HUES48 (cell line): ENCODE data around the gene NRBF2.
"Not testable (repeated sequence)": the region's sequence is repeated elsewhere in the genome, so short reads cannot be mapped to it uniquely, and the experiment has no call there.

Source experiments
- H3K27ac ChIP-seq: one replicate; pipeline ENCODE4 v1.7.0; 2013; ENCODE audit warnings: low read depth, low read length, inconsistent platforms
- H3K27me3 ChIP-seq: 2 replicates; pipeline ENCODE4 v1.6.1; 2013; ENCODE audit warnings: mild to moderate bottlenecking, low read length; ENCODE audit not compliant: control insufficient read depth, insufficient read depth
- H3K36me3 ChIP-seq: 2 replicates; pipeline ENCODE4 v1.6.1; 2013; ENCODE audit warnings: low read length; ENCODE audit not compliant: control insufficient read depth, insufficient read depth
- H3K4me1 ChIP-seq: 2 replicates; pipeline ENCODE4 v1.6.1; 2013; ENCODE audit warnings: mild to moderate bottlenecking, low read length; ENCODE audit not compliant: control insufficient read depth, insufficient read depth
- H3K4me3 ChIP-seq: 2 replicates; pipeline ENCODE4 v1.5.1; 2013; ENCODE audit warnings: mild to moderate bottlenecking, low read depth, low read length
- H3K9ac ChIP-seq: 2 replicates; pipeline ENCODE4 v1.6.1; 2013; ENCODE audit warnings: mild to moderate bottlenecking, low read depth, low read length, moderate library complexity
- H3K9me3 ChIP-seq: 2 replicates; pipeline ENCODE4 v1.6.1; 2013; ENCODE audit warnings: low read length; ENCODE audit not compliant: control insufficient read depth, insufficient read depth

NRBF2 gene

DNA sequence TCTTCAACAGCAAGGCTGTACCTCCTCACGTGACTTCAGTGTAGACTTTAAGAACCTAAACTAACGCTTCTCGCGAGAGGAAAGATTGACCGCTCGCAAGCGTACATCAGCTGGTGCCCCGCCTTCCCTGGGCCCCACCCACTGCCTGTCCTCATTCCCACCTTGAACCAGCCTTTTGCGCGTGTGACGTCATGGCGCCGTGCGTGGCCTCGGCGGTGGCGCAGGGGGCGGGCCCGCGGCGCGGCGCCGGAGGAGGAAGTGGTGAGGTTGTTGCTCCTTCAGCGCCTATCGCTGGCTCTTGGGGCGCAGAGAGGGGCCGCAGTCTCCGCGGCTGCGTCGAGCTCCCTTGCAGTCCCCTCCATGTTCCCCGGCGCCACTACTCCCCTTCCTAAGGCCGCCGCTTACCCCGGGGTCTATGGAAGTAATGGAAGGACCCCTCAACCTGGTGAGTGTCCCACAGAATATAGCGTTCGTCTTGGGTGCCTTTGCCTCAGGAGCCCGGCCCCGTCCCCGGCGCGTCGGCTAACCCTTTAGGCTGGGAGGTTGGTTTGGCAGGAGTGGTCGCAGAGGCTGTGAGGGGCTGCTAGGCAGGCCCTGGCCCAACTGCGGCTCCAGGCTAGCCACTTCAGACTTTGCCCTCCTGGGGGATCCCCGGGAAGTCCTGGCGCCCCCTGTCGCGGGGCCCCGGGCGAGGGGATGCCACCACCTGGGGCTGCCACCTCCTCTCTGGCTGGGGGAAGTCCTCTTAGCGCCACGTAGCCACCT, at the start of gene NRBF2:
TSS of gene NRBF2 (plus strand) at position 273 of the 765 bp plus-strand sequence. CDS start at position 416, 143 bp downstream.
- peak within 1 kb of the TSS; percentile 86 for H3K9ac ChIP-seq
- H3K9me3 ChIP-seq = peaks cover 5% of the 10 kb centered on the region
- H3K36me3 ChIP-seq = no peaks in the 10 kb centered on the region
- H3K4me1 ChIP-seq = peaks cover 13% of the 10 kb centered on the region
- no peaks in the 10 kb centered on the region for H3K27me3 ChIP-seq
- peak within 1 kb of the TSS; percentile 90 for H3K4me3 ChIP-seq
- peak within 1 kb of the TSS; percentile 93 for H3K27ac ChIP-seq

DNA sequence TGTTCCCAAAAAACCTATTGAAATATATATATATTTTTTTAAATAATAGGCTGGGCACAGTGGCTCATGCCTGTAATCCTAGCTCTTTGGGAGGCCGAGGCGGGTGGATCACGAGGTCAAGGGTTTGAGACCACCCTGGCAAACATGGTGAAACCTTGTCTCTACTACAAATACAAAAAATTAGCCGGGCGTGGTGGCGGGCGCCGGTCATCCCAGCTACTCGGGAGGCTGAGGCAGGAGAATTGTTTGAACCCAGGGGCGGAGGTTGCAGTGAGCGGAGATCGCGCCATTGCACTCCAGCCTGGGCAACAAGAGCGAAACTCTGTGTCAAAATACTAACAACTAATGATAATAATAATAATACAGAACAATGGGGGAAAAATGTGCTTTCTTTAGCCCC, 49.7 kb upstream of the NRBF2 start:
- not testable (repeated sequence) for H3K4me1 ChIP-seq, H3K9me3 ChIP-seq, H3K4me3 ChIP-seq, H3K27me3 ChIP-seq, H3K9ac ChIP-seq, H3K27ac ChIP-seq, H3K36me3 ChIP-seq

DNA sequence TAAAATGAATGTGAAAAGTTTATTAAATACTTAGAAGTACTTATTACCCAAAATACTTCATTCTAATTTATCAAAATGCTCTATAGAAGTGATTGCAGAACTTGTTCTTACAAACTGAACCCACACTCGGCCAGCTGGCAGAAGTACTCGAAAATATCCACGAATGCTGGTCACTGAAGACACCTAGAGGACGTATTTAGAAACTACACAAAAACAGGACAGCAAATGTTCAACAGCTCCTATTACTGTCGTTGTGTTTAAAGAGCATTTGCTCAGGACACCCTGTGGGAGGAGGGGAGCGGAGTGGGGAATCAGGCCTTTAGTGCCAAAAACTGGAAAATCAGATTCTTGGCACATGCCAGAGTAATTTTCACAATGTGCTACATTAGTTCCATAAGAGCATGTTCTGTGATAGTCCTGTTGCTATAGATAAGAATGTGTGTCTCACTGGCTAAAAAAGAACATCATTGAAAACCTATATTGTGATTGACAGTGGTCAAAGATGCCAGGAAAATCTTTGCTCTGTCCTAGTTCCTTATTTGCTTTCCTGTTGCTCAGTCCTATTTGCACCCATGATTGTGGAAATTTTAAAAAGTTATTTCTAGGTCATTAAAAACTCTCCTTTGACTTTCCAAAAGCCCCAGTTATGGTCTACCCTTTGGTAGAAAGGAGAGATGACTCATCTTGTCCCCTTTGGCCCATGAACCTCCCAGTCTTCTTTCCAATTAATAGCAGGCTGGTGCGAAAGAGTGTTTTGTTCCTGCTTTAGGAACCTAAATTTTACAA, 49.0 kb upstream of the NRBF2 start:
- H3K4me1 ChIP-seq = no peaks in the 10 kb centered on the region
- H3K9me3 ChIP-seq = no peaks in the 10 kb centered on the region
- no peaks in the 10 kb centered on the region for H3K27me3 ChIP-seq
- H3K9ac ChIP-seq = no peak overlapping the region
- H3K4me3 ChIP-seq = no peak overlapping the region
- no peak overlapping the region for H3K27ac ChIP-seq
- H3K36me3 ChIP-seq = no peaks in the 10 kb centered on the region

DNA sequence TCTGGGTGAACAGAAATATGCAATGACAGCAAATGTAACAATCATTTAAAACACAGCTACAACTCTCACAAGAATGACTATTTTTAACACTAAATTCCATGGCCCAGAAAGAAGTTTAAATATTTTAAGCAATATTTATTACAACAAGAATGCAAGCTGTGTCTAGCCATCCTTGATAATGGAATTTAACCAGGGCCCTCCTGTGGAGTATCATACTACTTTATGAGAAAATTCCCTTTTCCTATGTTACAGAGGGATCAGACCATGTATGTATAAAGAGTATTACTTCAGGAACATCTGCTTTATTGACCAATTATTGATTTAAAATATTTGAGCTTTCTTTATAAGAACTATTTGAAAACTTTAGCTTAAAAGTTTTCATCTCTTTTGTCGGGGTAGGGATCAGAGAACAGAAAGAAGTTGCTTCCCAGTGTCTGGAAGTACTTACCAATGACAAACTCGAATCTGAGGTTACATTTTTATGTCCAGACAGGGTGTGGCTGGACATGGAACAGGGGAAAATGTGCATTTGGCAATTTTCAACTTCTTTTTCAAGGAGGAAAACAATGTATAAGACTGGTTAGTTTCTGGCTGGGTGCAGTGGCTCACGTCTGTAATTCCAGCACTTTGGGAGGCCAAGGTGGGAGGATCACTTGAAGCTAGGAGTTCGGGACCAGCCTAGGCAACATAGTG, 48.3 kb upstream of the NRBF2 start:
- H3K4me1 ChIP-seq = no peaks in the 10 kb centered on the region
- no peaks in the 10 kb centered on the region for H3K27me3 ChIP-seq
- no peak overlapping the region for H3K9ac ChIP-seq
- H3K9me3 ChIP-seq = no peaks in the 10 kb centered on the region
- H3K27ac ChIP-seq = no peak overlapping the region
- H3K36me3 ChIP-seq = no peaks in the 10 kb centered on the region
- H3K4me3 ChIP-seq = no peak overlapping the region

DNA sequence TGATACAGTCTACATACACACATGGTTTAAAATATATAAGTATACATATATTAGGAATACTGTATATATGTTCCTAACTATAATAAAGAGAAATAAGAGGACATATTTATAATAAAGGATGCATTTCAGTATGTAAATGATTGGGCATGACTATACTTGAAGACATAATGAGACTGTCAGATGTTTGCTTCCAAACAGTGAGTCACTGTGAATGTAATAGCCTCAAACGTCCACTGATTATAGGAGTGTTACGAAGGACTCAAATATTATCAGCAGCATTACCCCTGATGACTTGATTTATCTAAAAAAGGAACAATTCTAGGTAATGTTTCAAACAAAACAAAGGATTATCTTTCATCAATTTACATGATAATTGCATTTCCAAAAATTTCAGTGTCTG, 39.9 kb upstream of the NRBF2 start:
- H3K27me3 ChIP-seq = no peaks in the 10 kb centered on the region
- H3K27ac ChIP-seq = no peak overlapping the region
- H3K4me3 ChIP-seq = no peak overlapping the region
- H3K4me1 ChIP-seq = no peaks in the 10 kb centered on the region
- no peaks in the 10 kb centered on the region for H3K36me3 ChIP-seq
- no peak overlapping the region for H3K9ac ChIP-seq
- H3K9me3 ChIP-seq = no peaks in the 10 kb centered on the region

DNA sequence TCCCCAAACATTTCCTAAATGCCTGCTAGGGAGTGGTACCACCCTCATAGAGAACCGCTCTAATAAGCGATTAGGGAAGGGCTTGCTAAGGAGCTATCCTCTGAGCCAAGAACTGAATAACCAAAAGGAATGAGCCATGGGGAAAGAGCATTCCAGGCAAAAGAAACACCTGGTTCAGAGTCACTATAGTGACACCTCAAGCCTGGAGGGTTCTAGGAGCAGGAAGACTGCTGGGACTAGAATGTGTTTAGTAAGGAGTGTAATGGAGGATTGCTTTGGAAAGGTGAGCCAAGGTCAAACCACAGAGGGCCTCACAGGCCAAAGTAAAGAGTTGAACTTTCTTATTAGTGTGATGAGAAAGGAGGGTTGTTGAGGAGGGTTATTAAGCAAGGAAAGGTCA, 38.7 kb upstream of the NRBF2 start:
- Histone ChIP-seq H3K27ac (no peak overlapping the region), H3K36me3 (no peaks in the 10 kb centered on the region), H3K9me3 (no peaks in the 10 kb centered on the region), H3K4me3 (no peak overlapping the region), H3K27me3 (no peaks in the 10 kb centered on the region), H3K9ac (no peak overlapping the region), H3K4me1 (no peaks in the 10 kb centered on the region)

DNA sequence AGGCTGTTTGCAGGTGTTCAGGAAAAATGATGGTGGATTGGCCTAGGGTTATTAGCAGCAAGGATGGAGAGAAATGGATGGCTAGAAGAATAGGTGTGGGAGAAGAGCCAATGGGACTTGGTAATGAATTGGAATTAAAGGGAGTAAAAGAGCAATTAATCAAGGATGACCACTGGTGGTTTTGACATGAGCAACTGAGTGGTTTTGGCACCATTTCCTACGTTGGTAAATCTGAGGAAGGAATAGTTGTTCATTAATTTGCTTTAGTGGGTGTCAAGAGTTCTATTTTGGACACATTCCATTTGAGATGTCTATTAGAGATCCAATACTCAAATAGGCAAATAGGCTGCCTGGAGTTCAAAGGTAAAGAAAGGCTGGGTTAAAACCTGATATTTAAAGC, 38.2 kb upstream of the NRBF2 start:
- Histone ChIP-seq H3K4me1 (no peaks in the 10 kb centered on the region), H3K27ac (no peak overlapping the region), H3K9ac (no peak overlapping the region), H3K9me3 (no peaks in the 10 kb centered on the region), H3K36me3 (no peaks in the 10 kb centered on the region), H3K27me3 (no peaks in the 10 kb centered on the region), H3K4me3 (no peak overlapping the region)

DNA sequence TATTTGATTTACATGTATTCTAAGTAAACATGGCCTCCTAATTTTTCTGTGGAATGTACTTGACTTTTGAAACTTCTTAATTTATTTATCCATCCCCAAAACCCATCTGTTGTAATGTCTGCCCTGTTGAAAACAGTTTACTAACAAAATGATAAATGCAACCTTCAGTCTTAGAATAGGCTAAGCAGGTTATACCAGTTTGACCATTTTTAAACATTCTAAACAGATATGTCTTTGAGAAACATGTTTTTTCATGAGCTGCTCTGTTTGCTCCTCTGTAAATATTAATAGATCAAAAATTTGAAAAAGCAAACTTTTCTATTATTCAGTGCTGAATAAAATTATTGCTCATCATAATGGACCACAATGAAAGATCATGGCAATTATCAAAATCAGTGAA, 33.4 kb upstream of the NRBF2 start:
- Histone ChIP-seq H3K36me3 (no peaks in the 10 kb centered on the region), H3K4me3 (no peak overlapping the region), H3K4me1 (peaks cover 10% of the 10 kb centered on the region)

DNA sequence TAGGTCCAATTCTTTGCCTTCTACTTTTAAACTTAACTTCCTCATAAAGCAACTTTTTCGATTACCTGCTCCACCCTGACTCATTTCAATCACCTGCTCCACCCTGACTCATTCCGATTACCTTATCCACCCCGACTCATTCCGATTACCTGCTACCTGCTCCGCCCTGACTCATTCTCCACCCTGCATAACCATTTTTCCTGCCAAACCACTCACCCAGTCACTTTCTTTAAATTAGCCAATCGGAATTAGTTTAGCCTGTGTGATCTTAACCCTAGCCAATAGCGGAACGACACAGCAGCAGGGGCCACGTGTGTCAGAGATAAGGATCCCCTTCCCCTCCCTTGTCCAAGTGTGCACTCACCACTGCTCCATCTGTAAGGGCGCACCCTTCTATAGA, 32.0 kb upstream of the NRBF2 start:
- H3K27ac ChIP-seq, H3K9ac ChIP-seq, H3K36me3 ChIP-seq, H3K9me3 ChIP-seq, H3K4me3 ChIP-seq, H3K27me3 ChIP-seq: not testable (repeated sequence)
- peaks cover 16% of the 10 kb centered on the region for H3K4me1 ChIP-seq

More for the DNA sequence above, 33.4 kb upstream of the NRBF2 start:
- Histone ChIP-seq H3K9me3 (no peaks in the 10 kb centered on the region), H3K27me3 (no peaks in the 10 kb centered on the region), H3K27ac (no peak overlapping the region), H3K9ac (no peak overlapping the region)

DNA sequence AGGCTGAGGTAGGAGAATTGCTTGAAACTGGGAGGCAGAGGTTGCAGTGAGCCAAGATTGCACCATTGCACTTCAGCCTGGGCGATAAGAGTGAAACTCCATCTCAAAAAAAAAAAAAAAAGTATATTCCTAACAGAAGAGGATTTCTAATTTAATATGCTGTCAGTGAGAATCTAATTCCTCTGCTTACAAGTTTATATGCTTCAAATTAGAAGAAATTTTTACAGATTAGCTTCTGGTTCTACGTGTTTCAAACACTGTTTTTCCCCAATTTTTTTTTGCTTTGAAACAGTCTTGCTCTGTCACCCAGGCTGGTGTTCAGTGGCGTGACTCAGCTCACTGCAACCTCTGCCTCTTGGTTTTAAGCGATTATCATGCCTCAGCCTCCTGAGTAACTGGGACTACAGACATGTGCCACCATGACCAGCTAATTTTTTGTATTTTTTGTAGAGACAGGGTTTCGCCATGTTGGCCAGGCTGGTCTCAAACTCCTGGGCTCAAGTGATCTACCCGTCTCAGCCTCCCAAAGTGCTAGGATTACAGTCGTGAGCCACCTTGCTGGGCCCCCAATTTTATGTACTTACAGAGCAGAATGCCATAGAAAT, 30.7 kb upstream of the NRBF2 start:
- not testable (repeated sequence) for H3K9ac ChIP-seq, H3K27ac ChIP-seq, H3K4me3 ChIP-seq, H3K9me3 ChIP-seq, H3K36me3 ChIP-seq, H3K27me3 ChIP-seq
- H3K4me1 ChIP-seq = peaks cover 21% of the 10 kb centered on the region
